GM10248 (cell line): ENCODE results near the gene MGAT5B.

Source experiments
- CTCF ChIA-PET: fragments of 300-600 bp; sonication (Branson Sonifier 250); formaldehyde crosslinking; extraction: SDS; loops from one replicate; lab custom pipeline; 2021; ENCODE audit warnings: antibody characterized with exemption; lab: Yijun Ruan, JAX
- POLR2A ChIA-PET: fragments of 350-650 bp; sonication (Branson Sonifier 250); formaldehyde crosslinking; extraction: SDS; loops from one replicate; lab custom pipeline; 2020; ENCODE audit warnings: antibody characterized with exemption; lab: Yijun Ruan, JAX
- DNase-seq: peaks from one replicate; pipeline ENCODE4 v3.0.0; 2012; ENCODE audit errors: extremely low spot score
- CTCF ChIP-seq: IDR thresholded peaks from 2 replicates; pipeline ENCODE4 v1.5.1; 2012; ENCODE audit warnings: mild to moderate bottlenecking, low read depth; ENCODE audit errors: extremely low read depth, missing control alignments, control extremely low read depth

Gene MGAT5B

GRCh38 chr17:76951375-76951905 is 83.2 kb downstream of the MGAT5B start:
- ChIA-PET POLR2A (interaction anchor here (0.6 kb wide), 2 partner anchors 14 to 115 kb away, joined by 3 to 4 read pairs; no protein-coding TSS in a partner anchor), CTCF (no interaction called here)
- DNase-seq: no peak
- TF ChIP-seq CTCF: no peak

GRCh38 chr17:76952402-76952801 is 84.2 kb downstream of the MGAT5B start:
- CTCF ChIA-PET: interaction anchor here (0.9 kb wide), 1 partner anchor 104 kb away, joined by 3 read pairs; no protein-coding TSS in a partner anchor
- TF ChIP-seq CTCF: no peak
- POLR2A ChIA-PET: no interaction called here
- DNase-seq: no peak

GRCh38 chr17:76953066-76953465 is 84.9 kb downstream of the MGAT5B start:
- ChIA-PET POLR2A (no interaction called here), CTCF (interaction anchor here (0.9 to 1.6 kb wide), 3 partner anchors 13 to 104 kb away, joined by 3 to 5 read pairs (median 4); no protein-coding TSS in a partner anchor)
- no peak for TF ChIP-seq CTCF
- no peak for DNase-seq

GRCh38 chr17:76953946-76954345 is 85.7 kb downstream of the MGAT5B start:
- ChIA-PET CTCF (interaction anchor here (1.1 to 1.6 kb wide), 2 partner anchors 14 to 103 kb away, joined by 4 to 5 read pairs; no protein-coding TSS in a partner anchor), POLR2A (no interaction called here)
- no peak for TF ChIP-seq CTCF
- no peak for DNase-seq

GRCh38 chr17:76955191-76955590 is 87.0 kb downstream of the MGAT5B start:
- DNase-seq: no peak
- ChIA-PET POLR2A (no interaction called here), CTCF (no interaction called here)
- no peak for TF ChIP-seq CTCF

GRCh38 chr17:76956846-76957540 is 88.8 kb downstream of the MGAT5B start:
- no peak for DNase-seq
- ChIA-PET CTCF (interaction anchor here (1.5 to 2.0 kb wide), 4 partner anchors 9 to 88 kb away, joined by 3 to 4 read pairs (median 4); partner anchors contain the start of gene MGAT5B), POLR2A (no interaction called here)

More at GRCh38 chr17:76956846-76957540, 88.8 kb downstream of the MGAT5B start:
- TF ChIP-seq CTCF: no peak
